ENCODE data around the gene OR52W1. TPM values are rescaled to one million over a fixed set of nuclear protein-coding genes. Genes with fewer than 3 reads are reported as not detected.
A peak's percentile ranks its signal among the peaks of the same experiment; 100 is the strongest.

The OR52W1 gene
- total and polyA plus RNA-seq, 2 donors (not counting 3 experiments of a cell fraction or from before 2014, with no cell fraction given): not detected

GRCh38 chr11:6233984-6234386 is 35.0 kb downstream of the OR52W1 start:
- CTCF ChIA-PET: interaction anchor here (0.8 to 4.3 kb wide), 8 partner anchors 9 to 145 kb away, joined by 3 to 40 read pairs (median 3); partner anchors contain the start of gene CCKBR
- peak overlapping the region; percentile 57 for H3K9ac ChIP-seq (replicated peaks; ENCODE audit: extremely low read depth, insufficient read depth, low read length)

More at GRCh38 chr11:6233984-6234386, 35.0 kb downstream of the OR52W1 start:
- H3K4me2 ChIP-seq (ENCODE audit: insufficient read depth, low read length): peak overlapping the region; percentile 90
- no peaks in the 10 kb centered on the region for H3K9me3 ChIP-seq (replicated peaks; ENCODE audit: control insufficient read depth, insufficient read depth, low read length)
- peak overlapping the region; percentile 61 to 90 (median 77) for H3K4me3 ChIP-seq (replicated peaks in 1 of 3; ENCODE audit: insufficient read depth in 1 of 3, low read depth in 1 of 3, low read length in 3 of 3)
- FAIRE-seq (no peak), DNase-seq (ENCODE audit: low read depth, low spot score) (no peak)
- intact Hi-C loops (cut with micrococcal nuclease) (loop anchor here (1.0 to 10.0 kb wide), 4 partner anchors 15 to 1629 kb away; partner anchors contain the start of genes TRIM3, TRIM6 and TRIM68), dilution Hi-C loops (cut with MboI; ENCODE audit: extremely low pct_ligation_motif_present, low sequenced_read_pairs) (no loop called here)
- TF ChIP-seq FOS (IDR thresholded peaks at IDR 0.05; ENCODE audit: borderline replicate concordance, insufficient read depth, low read length) (no peak), POLR2A (IDR thresholded peaks at IDR 0.05; ENCODE audit: low read depth, low read length) (no peak), MYC (IDR thresholded peaks at IDR 0.05; ENCODE audit: low read depth, low read length) (no peak), POLR2AphosphoS5 (IDR thresholded peaks at IDR 0.05; ENCODE audit: insufficient read depth, low read depth, low read length) (no peak), MAX (IDR thresholded peaks at IDR 0.05; ENCODE audit: insufficient read depth, insufficient read length) (no peak), JUN (IDR thresholded peaks at IDR 0.05; ENCODE audit: borderline replicate concordance, insufficient read depth, insufficient read length, low read depth) (no peak), CTCF (IDR thresholded peaks at IDR 0.05; ENCODE audit: extremely low read depth in 1 of 2, insufficient read depth in 1 of 2, low read depth in 1 of 2, low read length in 2 of 2) (no peak), GATA2 (IDR thresholded peaks at IDR 0.05; ENCODE audit: insufficient read depth, insufficient read length, low read depth, low read length) (no peak), EZH2 (IDR thresholded peaks at IDR 0.05; ENCODE audit: borderline replicate concordance, low read depth, low read length, severe bottlenecking) (no peak)
- peak overlapping the region; percentile 89 for H2AFZ ChIP-seq (ENCODE audit: low read depth, low read length)
- BruUV-seq (replicated peaks): no TSS peak
- no peaks in the 10 kb centered on the region for H4K20me1 ChIP-seq (replicated peaks; ENCODE audit: control insufficient read depth, extremely low read depth, insufficient read depth, low read length)
- H3K36me3 ChIP-seq (ENCODE audit: control insufficient read depth in 2 of 2, extremely low read depth in 1 of 2, insufficient read depth in 2 of 2, low read length in 2 of 2): no peaks in the 10 kb centered on the region
- H3K79me2 ChIP-seq (ENCODE audit: control insufficient read depth, insufficient read depth, low read length): peaks cover 32% of the 10 kb centered on the region
- POLR2A ChIA-PET: no interaction called here
- peak overlapping the region; percentile 4 for H3K27ac ChIP-seq (ENCODE audit: insufficient read depth, low read depth, low read length)
- no peaks in the 10 kb centered on the region for H3K9me1 ChIP-seq (replicated peaks; ENCODE audit: control insufficient read depth, extremely low read depth, insufficient read depth, low read length)
- H3K4me1 ChIP-seq (ENCODE audit: control insufficient read depth, extremely low read depth, insufficient read depth, low read length): peaks cover 6% of the 10 kb centered on the region
- H3K27me3 ChIP-seq (ENCODE audit: control insufficient read depth in 2 of 2, insufficient read depth in 2 of 2, low read length in 2 of 2): peaks cover 3 to 6% of the 10 kb centered on the region in 2 experiments
